ENCODE data around the gene AGO1. TPM values are rescaled to one million over a fixed set of nuclear protein-coding genes. Genes with fewer than 3 reads are reported as not detected.

The AGO1 gene
- total RNA-seq, 4 donors from 2014 or later, result 4.1 to 32.8 (median 12.0) TPM

- DNase-seq, result no peak
- Histone ChIP-seq H3K4me3 (no peak overlapping the region), H3K4me1 (no peaks in the 10 kb centered on the region), H3K27ac (no peak overlapping the region), H3K27me3 (no peaks in the 10 kb centered on the region), H3K36me3 (no peaks in the 10 kb centered on the region), H3K9me3 (no peaks in the 10 kb centered on the region)
- no peak for TF ChIP-seq POLR2A (IDR thresholded peaks at IDR 0.05)
- TF ChIP-seq CTCF (IDR thresholded peaks at IDR 0.05), result no peak
- intact Hi-C loops (cut with DNase I; ENCODE audit: low total_unique reads), result no loop called here
These were observed 19.7 kb downstream of the AGO1 start for GRCh38 chr1:35902671-35903070.

- no peaks in the 10 kb centered on the region for H3K27me3 ChIP-seq
- intact Hi-C loops (cut with DNase I; ENCODE audit: low total_unique reads), result no loop called here
- no peak for TF ChIP-seq CTCF (IDR thresholded peaks at IDR 0.05)
- no peak for TF ChIP-seq POLR2A (IDR thresholded peaks at IDR 0.05)
- H3K27ac ChIP-seq, result no peak overlapping the region
- no peak overlapping the region for H3K4me3 ChIP-seq
- no peaks in the 10 kb centered on the region for H3K4me1 ChIP-seq
- no peaks in the 10 kb centered on the region for H3K36me3 ChIP-seq
- DNase-seq, result no peak
- no peaks in the 10 kb centered on the region for H3K9me3 ChIP-seq
These were observed 31.7 kb downstream of the AGO1 start for GRCh38 chr1:35914717-35915116.

- intact Hi-C loops (cut with DNase I; ENCODE audit: low total_unique reads), result no loop called here
- H3K4me3 ChIP-seq, result no peak overlapping the region
- H3K36me3 ChIP-seq, result no peaks in the 10 kb centered on the region
- DNase-seq, result no peak
- TF ChIP-seq CTCF (IDR thresholded peaks at IDR 0.05), result no peak
- TF ChIP-seq POLR2A (IDR thresholded peaks at IDR 0.05), result no peak
- no peaks in the 10 kb centered on the region for H3K9me3 ChIP-seq
- H3K27ac ChIP-seq, result no peak overlapping the region
- H3K4me1 ChIP-seq, result no peaks in the 10 kb centered on the region
- H3K27me3 ChIP-seq, result no peaks in the 10 kb centered on the region
These were observed 32.7 kb downstream of the AGO1 start for GRCh38 chr1:35915693-35916092.

- TF ChIP-seq CTCF (IDR thresholded peaks at IDR 0.05) (no peak), POLR2A (IDR thresholded peaks at IDR 0.05) (no peak)
- Histone ChIP-seq H3K4me1 (no peaks in the 10 kb centered on the region), H3K27me3 (no peaks in the 10 kb centered on the region), H3K4me3 (no peak overlapping the region), H3K9me3 (no peaks in the 10 kb centered on the region), H3K36me3 (no peaks in the 10 kb centered on the region), H3K27ac (no peak overlapping the region)
- no peak for DNase-seq
- intact Hi-C loops (cut with DNase I; ENCODE audit: low total_unique reads), result no loop called here
These were observed 40.8 kb downstream of the AGO1 start for GRCh38 chr1:35923791-35924221.

GRCh38 chr1:35924838-35925237, 41.8 kb downstream of the AGO1 start:
- Histone ChIP-seq H3K27ac (no peak overlapping the region), H3K27me3 (no peaks in the 10 kb centered on the region), H3K36me3 (no peaks in the 10 kb centered on the region), H3K9me3 (no peaks in the 10 kb centered on the region), H3K4me3 (no peak overlapping the region), H3K4me1 (no peaks in the 10 kb centered on the region)
- intact Hi-C loops (cut with DNase I; ENCODE audit: low total_unique reads), result no loop called here
- no peak for DNase-seq
- TF ChIP-seq POLR2A (IDR thresholded peaks at IDR 0.05), result no peak
- no peak for TF ChIP-seq CTCF (IDR thresholded peaks at IDR 0.05)
